ENCODE results near the gene NPAS3.

- TF ChIP-seq, protein P1, sequence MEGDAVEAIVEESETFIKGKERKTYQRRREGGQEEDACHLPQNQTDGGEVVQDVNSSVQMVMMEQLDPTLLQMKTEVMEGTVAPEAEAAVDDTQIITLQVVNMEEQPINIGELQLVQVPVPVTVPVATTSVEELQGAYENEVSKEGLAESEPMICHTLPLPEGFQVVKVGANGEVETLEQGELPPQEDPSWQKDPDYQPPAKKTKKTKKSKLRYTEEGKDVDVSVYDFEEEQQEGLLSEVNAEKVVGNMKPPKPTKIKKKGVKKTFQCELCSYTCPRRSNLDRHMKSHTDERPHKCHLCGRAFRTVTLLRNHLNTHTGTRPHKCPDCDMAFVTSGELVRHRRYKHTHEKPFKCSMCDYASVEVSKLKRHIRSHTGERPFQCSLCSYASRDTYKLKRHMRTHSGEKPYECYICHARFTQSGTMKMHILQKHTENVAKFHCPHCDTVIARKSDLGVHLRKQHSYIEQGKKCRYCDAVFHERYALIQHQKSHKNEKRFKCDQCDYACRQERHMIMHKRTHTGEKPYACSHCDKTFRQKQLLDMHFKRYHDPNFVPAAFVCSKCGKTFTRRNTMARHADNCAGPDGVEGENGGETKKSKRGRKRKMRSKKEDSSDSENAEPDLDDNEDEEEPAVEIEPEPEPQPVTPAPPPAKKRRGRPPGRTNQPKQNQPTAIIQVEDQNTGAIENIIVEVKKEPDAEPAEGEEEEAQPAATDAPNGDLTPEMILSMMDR (IDR thresholded peaks at IDR 0.05; ENCODE audit: control extremely low read depth in 1 of 3, insufficient read depth in 1 of 3, low read depth in 1 of 3, low read length in 3 of 3), result no peak
- TF ChIP-seq SP2 (IDR thresholded peaks at IDR 0.05; ENCODE audit: low read length) (no peak), ZNF274 (IDR thresholded peaks at IDR 0.05; ENCODE audit: borderline replicate concordance, extremely low read depth, low read length) (no peak), ASH2L (IDR thresholded peaks at IDR 0.05; ENCODE audit: low read length) (no peak), NRF1 (IDR thresholded peaks at IDR 0.05; ENCODE audit: low read depth, low read length) (no peak), EZH2 (IDR thresholded peaks at IDR 0.05; ENCODE audit: low read depth, low read length, severe bottlenecking) (no peak), FOSL1 (IDR thresholded peaks at IDR 0.05; ENCODE audit: insufficient read depth, low read depth, low read length) (no peak), CHD2 (IDR thresholded peaks at IDR 0.05; ENCODE audit: low read length) (no peak), YY1 (IDR thresholded peaks at IDR 0.05; ENCODE audit: low read depth, low read length) (no peak), MAFK (IDR thresholded peaks at IDR 0.05; ENCODE audit: low read depth, low read length) (no peak)
Measured at GRCh38 chr14:33715227-33715528, 776.5 kb downstream of the NPAS3 start.

All from H1 (cell line).